ENCODE results near the gene LRRC70.

The LRRC70 gene

DNA sequence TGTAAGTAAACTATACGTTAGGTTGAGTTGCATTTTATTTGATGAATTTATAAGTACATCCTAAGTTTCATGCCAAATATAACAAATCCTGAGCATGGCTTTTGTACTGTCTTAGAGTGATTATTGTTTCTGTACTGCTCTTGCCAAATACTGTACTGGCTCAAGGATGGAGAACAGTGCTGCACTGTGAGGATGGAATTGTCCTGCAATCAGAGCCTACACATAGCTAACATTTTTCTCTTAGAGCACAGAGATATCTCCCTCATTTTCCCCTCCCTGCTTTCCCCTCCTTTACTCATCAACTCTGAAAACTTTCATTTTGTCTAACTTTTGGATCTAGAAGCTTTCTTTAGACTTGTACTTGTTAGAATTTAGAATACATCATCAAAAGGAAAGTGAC, 28.3 kb downstream of the LRRC70 start:
- no peak for DNase-seq (ENCODE audit: extremely low read depth, low read depth)
- TF ChIP-seq, protein P1, sequence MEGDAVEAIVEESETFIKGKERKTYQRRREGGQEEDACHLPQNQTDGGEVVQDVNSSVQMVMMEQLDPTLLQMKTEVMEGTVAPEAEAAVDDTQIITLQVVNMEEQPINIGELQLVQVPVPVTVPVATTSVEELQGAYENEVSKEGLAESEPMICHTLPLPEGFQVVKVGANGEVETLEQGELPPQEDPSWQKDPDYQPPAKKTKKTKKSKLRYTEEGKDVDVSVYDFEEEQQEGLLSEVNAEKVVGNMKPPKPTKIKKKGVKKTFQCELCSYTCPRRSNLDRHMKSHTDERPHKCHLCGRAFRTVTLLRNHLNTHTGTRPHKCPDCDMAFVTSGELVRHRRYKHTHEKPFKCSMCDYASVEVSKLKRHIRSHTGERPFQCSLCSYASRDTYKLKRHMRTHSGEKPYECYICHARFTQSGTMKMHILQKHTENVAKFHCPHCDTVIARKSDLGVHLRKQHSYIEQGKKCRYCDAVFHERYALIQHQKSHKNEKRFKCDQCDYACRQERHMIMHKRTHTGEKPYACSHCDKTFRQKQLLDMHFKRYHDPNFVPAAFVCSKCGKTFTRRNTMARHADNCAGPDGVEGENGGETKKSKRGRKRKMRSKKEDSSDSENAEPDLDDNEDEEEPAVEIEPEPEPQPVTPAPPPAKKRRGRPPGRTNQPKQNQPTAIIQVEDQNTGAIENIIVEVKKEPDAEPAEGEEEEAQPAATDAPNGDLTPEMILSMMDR (IDR thresholded peaks at IDR 0.05; ENCODE audit: low read depth, low read length), result no peak

DNA sequence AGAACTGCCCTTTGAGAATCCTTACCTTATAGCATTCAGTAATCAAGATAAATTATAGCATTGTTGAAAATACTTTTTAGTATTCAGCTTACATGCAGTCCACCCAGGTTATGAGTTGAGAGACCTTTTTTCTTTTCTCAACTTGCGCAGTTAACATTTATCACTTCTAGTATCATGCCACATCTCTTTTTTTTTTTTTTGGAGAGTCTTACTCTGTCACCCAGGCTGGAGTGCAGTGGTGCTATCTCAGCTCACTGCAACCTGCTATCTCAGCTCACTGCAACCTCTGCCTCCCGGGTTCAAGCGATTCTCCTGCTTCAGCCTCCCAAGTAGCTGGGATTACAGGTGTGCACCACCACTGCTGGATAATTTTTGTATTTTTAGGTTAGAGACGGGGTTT, 29.0 kb downstream of the LRRC70 start:
- TF ChIP-seq, protein P1 (IDR thresholded peaks at IDR 0.05; ENCODE audit: low read depth, low read length), result no peak
- no peak for DNase-seq (ENCODE audit: extremely low read depth, low read depth)

DNA sequence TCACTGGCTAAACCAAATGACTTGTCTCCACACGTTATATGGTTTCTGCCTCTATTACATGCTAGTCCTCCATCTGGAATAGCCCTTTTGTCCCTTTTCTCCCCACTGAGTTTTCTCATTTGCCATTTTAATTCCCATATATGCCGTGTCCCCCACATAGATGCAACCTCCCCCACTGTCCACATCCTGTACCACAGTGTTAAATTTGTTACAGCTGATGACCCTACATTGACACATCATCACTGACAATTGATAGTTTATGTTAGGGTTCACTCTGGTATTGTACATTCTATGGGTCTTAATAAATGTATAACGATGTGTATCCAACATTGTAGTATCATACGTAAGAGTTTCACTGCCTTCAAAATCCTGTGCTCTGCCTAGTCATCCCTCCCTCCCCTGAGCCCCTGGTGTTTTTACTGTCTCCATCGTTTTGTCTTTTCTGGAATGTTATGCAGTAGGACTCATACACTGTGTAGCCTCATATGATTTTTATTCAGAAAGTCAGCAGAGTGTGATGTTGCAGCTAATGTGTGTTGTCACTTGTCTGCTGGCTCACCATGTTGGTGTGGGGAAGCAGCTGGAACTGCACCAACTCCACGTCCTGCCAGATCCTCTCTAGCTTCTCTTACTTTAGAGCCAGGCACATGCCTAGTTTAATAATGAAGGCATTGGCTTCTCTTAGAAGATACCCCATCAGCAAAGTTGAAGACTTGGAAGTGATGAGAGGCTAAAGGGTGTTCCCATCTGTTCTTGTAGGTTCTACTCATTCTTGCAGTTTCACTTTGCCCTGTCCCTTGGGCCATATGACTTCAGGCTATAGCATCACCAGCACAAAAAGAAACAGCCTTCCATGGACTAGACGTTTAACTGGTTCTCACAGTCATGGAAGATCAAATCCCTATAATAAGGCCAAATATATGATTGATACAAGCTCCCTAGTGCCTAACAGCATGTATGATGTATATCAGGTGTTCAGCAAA, 30.2 kb downstream of the LRRC70 start:
- TF ChIP-seq, protein P1 (IDR thresholded peaks at IDR 0.05; ENCODE audit: low read depth, low read length), result no peak

DNA sequence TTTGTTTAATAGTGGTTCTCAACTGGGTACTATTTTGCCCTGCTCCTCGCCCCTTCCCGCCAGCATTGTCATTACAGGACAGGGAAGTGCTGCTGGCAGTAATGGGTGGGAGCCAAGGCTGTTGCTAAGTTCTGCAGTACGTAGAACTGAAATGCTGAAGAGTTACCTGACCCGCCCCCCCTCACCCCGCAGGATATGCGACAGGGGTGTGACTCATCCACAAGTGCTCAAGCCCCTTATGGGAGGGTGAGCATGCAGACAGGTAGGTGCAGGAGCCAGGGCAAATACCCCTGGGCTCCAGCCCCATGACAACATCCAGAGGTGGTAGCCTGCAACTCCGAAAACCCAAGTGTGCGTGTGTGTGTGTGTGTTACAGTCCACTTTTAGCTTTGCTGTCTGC, 35.7 kb downstream of the LRRC70 start:
- TF ChIP-seq, protein P1 (IDR thresholded peaks at IDR 0.05; ENCODE audit: low read depth, low read length), result no peak

More for the DNA sequence above, 30.2 kb downstream of the LRRC70 start:
- DNase-seq (ENCODE audit: extremely low read depth, low read depth), result no peak

DNA sequence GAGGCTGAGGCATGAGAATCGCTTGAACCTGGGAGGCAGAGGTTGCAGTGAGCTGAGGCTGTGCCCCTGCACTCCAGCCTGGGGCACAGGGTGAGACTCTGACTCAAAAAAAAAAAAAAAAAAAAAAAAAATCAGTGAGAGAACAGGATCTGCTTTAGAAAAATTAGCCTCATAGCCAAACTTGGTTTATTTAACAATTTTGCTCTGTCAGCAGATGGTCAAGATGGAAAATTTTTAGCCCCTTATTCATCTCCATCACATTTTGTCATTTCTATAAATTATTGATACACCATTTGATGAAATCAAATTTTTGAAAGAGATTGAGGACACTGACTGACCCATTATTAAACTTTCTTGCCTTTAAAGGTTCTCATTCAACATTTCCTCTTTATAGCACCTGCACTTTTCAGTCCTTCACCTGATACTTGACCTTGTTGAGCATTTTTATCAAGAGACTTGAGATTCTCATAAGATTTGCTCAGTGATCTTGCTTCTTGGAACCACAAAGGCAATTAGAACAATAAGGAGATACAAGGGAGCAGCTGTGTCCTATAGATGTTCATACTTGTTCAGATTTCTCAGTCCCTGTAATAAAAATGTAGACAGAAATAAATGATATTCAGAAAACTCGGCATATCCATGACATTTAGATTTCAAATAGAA, 38.1 kb downstream of the LRRC70 start:
- TF ChIP-seq, protein P1 (IDR thresholded peaks at IDR 0.05; ENCODE audit: low read depth, low read length), result no peak
- DNase-seq (ENCODE audit: extremely low read depth, low read depth), result no peak

More for the DNA sequence above, 35.7 kb downstream of the LRRC70 start:
- no peak for DNase-seq (ENCODE audit: extremely low read depth, low read depth)

DNA sequence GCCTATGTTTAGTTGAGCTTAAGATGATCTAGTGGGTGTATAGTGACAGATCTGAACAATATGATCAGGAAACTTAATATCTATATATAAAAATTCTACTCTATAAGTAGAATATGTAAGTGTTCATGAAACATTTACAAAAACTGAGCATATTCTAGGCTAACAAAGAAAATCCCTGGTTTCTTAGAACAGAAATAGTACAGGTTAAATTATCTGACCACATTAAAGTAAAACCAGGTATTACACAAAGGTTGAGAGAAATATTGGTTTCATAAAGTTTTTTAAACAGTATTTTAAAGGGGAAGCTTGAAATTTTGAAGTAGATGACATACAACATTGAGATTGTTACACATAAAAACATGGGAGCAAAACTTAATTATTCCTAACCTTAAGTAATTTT, 39.3 kb downstream of the LRRC70 start:
- TF ChIP-seq, protein P1 (IDR thresholded peaks at IDR 0.05; ENCODE audit: low read depth, low read length), result no peak
- no peak for DNase-seq (ENCODE audit: extremely low read depth, low read depth)

DNA sequence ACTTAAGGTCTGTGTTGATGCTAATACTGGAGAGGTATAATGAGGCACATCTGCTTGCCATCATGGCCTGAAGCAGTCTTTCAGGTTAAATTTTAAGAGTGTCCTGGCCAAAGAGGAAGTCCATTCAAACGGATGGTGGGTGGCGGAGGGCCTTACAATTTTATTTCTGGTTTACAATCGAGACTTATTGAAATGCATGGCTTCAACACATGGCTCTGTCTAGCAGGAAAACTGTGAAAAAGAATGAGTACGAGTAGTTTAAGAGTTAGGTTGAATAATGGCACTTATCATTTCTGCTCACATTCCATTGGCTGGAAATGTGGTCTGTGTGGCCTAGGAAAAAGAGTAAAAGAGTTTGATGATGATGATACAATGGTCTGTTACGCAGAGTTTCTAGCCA, 42.1 kb downstream of the LRRC70 start:
- DNase-seq (ENCODE audit: extremely low read depth, low read depth), result no peak
- TF ChIP-seq, protein P1 (IDR thresholded peaks at IDR 0.05; ENCODE audit: low read depth, low read length), result no peak

All from AG09319 (cell line).